OCI-LY3 (cell line): ENCODE results near the gene TSPAN15.

Source experiments
- H2AFZ ChIP-seq: fragments of 200-600, 300-600 bp; shearing (Covaris generic); 2 replicates; pipeline ENCODE4 v1.6.0; 2014; ENCODE audit warnings: antibody characterized with exemption, low read depth, low read length
- H3K27ac ChIP-seq: fragments of 200-600, 300-600 bp; sonication (generic); 2 replicates; pipeline ENCODE4 v1.5.1; 2014; ENCODE audit warnings: mild to moderate bottlenecking, low read length, moderate library complexity, mixed read lengths
- H3K27me3 ChIP-seq: fragments of 200-600, 300-600 bp; sonication (generic); 2 replicates; pipeline ENCODE4 v1.6.1; 2014; ENCODE audit warnings: low read depth, low read length, mixed read lengths
- H3K36me3 ChIP-seq: fragments of 200-600, 300-600 bp; sonication (generic); replicated peaks from 2 replicates; pipeline ENCODE3; 2014; ENCODE audit warnings: low read depth, low read length, mixed read lengths
- H3K4me1 ChIP-seq: fragments of 300-600, 200-600 bp; sonication (generic); 2 replicates; pipeline ENCODE4 v1.6.1; 2014; ENCODE audit warnings: low read length, mixed read lengths
- H3K4me2 ChIP-seq: fragments of 200-600, 300-600 bp; sonication (generic); 2 replicates; pipeline ENCODE4 v1.6.1; 2014; ENCODE audit warnings: low read length, mixed read lengths
- H3K4me3 ChIP-seq: fragments of 300-600, 200-600 bp; sonication (generic); 2 replicates; pipeline ENCODE4 v1.5.1; 2014; ENCODE audit warnings: antibody characterized with exemption, mild to moderate bottlenecking, low read length, moderate library complexity
- H3K79me2 ChIP-seq: fragments of 300-600, 200-600 bp; shearing (Covaris generic); 2 replicates; pipeline ENCODE4 v1.6.1; 2014; ENCODE audit warnings: mild to moderate bottlenecking, low read length, mixed read lengths
- H3K9ac ChIP-seq: fragments of 300-600, 200-600 bp; shearing (Covaris generic); 2 replicates; pipeline ENCODE4 v1.6.0; 2014; ENCODE audit warnings: mild to moderate bottlenecking, low read length, moderate library complexity
- H3K9me3 ChIP-seq: fragments of 200-600, 300-600 bp; shearing (Covaris generic); 2 replicates; pipeline ENCODE4 v1.6.1; 2014; ENCODE audit warnings: low read length, mixed read lengths; ENCODE audit not compliant: insufficient read depth
- H4K20me1 ChIP-seq: fragments of 200-600, 300-600 bp; sonication (generic); 2 replicates; pipeline ENCODE4 v1.6.1; 2016; ENCODE audit warnings: low read length, mixed read lengths; ENCODE audit not compliant: insufficient read depth
- EZH2phosphoT487 ChIP-seq: fragments of 200-600 bp; shearing (Covaris generic); IDR thresholded peaks from 2 replicates; pipeline ENCODE4 v1.6.1; 2018; ENCODE audit warnings: antibody characterized with exemption, mixed run types, low read depth
- TF ChIP-seq, protein P1 (sequence below): fragments of 200-600, 300-600 bp; sonication (generic); IDR thresholded peaks from 2 replicates; pipeline ENCODE4 v1.5.1; 2014; ENCODE audit warnings: antibody characterized with exemption, low read length, low read depth

The TSPAN15 gene

GRCh38 chr10:69464401-69464800, 13.1 kb downstream of the TSPAN15 start:
- H3K4me1 ChIP-seq, result no peaks in the 10 kb centered on the region
- no peaks in the 10 kb centered on the region for H4K20me1 ChIP-seq
- no peak overlapping the region for H3K9ac ChIP-seq
- H3K27ac ChIP-seq, result no peak overlapping the region
- H3K4me2 ChIP-seq, result no peak overlapping the region
- no peak overlapping the region for H2AFZ ChIP-seq
- H3K36me3 ChIP-seq, result no peaks in the 10 kb centered on the region
- no peaks in the 10 kb centered on the region for H3K27me3 ChIP-seq
- TF ChIP-seq EZH2phosphoT487, result no peak
- TF ChIP-seq, protein P1, sequence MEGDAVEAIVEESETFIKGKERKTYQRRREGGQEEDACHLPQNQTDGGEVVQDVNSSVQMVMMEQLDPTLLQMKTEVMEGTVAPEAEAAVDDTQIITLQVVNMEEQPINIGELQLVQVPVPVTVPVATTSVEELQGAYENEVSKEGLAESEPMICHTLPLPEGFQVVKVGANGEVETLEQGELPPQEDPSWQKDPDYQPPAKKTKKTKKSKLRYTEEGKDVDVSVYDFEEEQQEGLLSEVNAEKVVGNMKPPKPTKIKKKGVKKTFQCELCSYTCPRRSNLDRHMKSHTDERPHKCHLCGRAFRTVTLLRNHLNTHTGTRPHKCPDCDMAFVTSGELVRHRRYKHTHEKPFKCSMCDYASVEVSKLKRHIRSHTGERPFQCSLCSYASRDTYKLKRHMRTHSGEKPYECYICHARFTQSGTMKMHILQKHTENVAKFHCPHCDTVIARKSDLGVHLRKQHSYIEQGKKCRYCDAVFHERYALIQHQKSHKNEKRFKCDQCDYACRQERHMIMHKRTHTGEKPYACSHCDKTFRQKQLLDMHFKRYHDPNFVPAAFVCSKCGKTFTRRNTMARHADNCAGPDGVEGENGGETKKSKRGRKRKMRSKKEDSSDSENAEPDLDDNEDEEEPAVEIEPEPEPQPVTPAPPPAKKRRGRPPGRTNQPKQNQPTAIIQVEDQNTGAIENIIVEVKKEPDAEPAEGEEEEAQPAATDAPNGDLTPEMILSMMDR, result no peak
- no peaks in the 10 kb centered on the region for H3K79me2 ChIP-seq
- no peak overlapping the region for H3K4me3 ChIP-seq
- H3K9me3 ChIP-seq, result no peaks in the 10 kb centered on the region

- no peaks in the 10 kb centered on the region for H3K4me1 ChIP-seq
- H3K36me3 ChIP-seq, result no peaks in the 10 kb centered on the region
- H2AFZ ChIP-seq, result no peak overlapping the region
- no peaks in the 10 kb centered on the region for H3K79me2 ChIP-seq
- H3K27ac ChIP-seq, result no peak overlapping the region
- no peak overlapping the region for H3K9ac ChIP-seq
- no peaks in the 10 kb centered on the region for H3K9me3 ChIP-seq
- no peak for TF ChIP-seq EZH2phosphoT487
- TF ChIP-seq, protein P1, result no peak
- H4K20me1 ChIP-seq, result no peaks in the 10 kb centered on the region
- no peak overlapping the region for H3K4me3 ChIP-seq
- no peaks in the 10 kb centered on the region for H3K27me3 ChIP-seq
- no peak overlapping the region for H3K4me2 ChIP-seq
These were observed 13.6 kb downstream of the TSPAN15 start for GRCh38 chr10:69464801-69465401.

- Histone ChIP-seq H3K27me3 (no peaks in the 10 kb centered on the region), H3K4me1 (no peaks in the 10 kb centered on the region), H3K4me3 (no peak overlapping the region), H3K4me2 (no peak overlapping the region), H3K9ac (no peak overlapping the region), H3K9me3 (no peaks in the 10 kb centered on the region), H4K20me1 (no peaks in the 10 kb centered on the region), H2AFZ (no peak overlapping the region), H3K79me2 (no peaks in the 10 kb centered on the region), H3K36me3 (no peaks in the 10 kb centered on the region), H3K27ac (no peak overlapping the region)
- TF ChIP-seq, protein P1, result no peak
These were observed 14.3 kb downstream of the TSPAN15 start for GRCh38 chr10:69465457-69466157.

GRCh38 chr10:69466158-69466490, 14.9 kb downstream of the TSPAN15 start:
- no peak overlapping the region for H3K4me2 ChIP-seq
- no peaks in the 10 kb centered on the region for H3K36me3 ChIP-seq
- TF ChIP-seq EZH2phosphoT487, result no peak
- TF ChIP-seq, protein P1, result no peak
- H3K9me3 ChIP-seq, result no peaks in the 10 kb centered on the region
- no peak overlapping the region for H3K27ac ChIP-seq
- no peak overlapping the region for H2AFZ ChIP-seq
- no peak overlapping the region for H3K4me3 ChIP-seq
- H3K9ac ChIP-seq, result no peak overlapping the region
- peaks cover 5% of the 10 kb centered on the region; the same call in 1 of the 2 replicates for H3K4me1 ChIP-seq
- no peaks in the 10 kb centered on the region for H3K79me2 ChIP-seq
- H4K20me1 ChIP-seq, result no peaks in the 10 kb centered on the region
- no peaks in the 10 kb centered on the region for H3K27me3 ChIP-seq
